NCI-H2029 (cell line): ENCODE results near the gene MAPRE2.
"Not testable (repeated sequence)": the region's sequence is repeated elsewhere in the genome, so short reads cannot be mapped to it uniquely, and the experiment has no call there.

Experiments used
- DNase-seq: peaks from one replicate; lab custom pipeline; 2025; lab: John Stamatoyannopoulos, UW

MAPRE2 gene

GRCh38 chr18:35091841-35092240 is 50.6 kb downstream of the MAPRE2 start:
- DNase-seq: no peak

- DNase-seq: no peak
Measured at GRCh38 chr18:35095983-35096676, 54.9 kb downstream of the MAPRE2 start.

GRCh38 chr18:35096677-35097011 is 55.4 kb downstream of the MAPRE2 start:
- DNase-seq: no peak

- no peak for DNase-seq
Measured at GRCh38 chr18:35097195-35097594, 56.0 kb downstream of the MAPRE2 start.

GRCh38 chr18:35097763-35098162 is 56.5 kb downstream of the MAPRE2 start:
- DNase-seq: no peak

- no peak for DNase-seq
Measured at GRCh38 chr18:35099911-35100310, 58.7 kb downstream of the MAPRE2 start.

GRCh38 chr18:35104391-35105051 is 63.3 kb downstream of the MAPRE2 start:
- DNase-seq: no peak

- DNase-seq: no peak
Measured at GRCh38 chr18:35106013-35106844, 65.0 kb downstream of the MAPRE2 start.

GRCh38 chr18:35106845-35107148 is 65.6 kb downstream of the MAPRE2 start:
- DNase-seq: no peak

GRCh38 chr18:35107216-35107615 is 66.0 kb downstream of the MAPRE2 start:
- no peak for DNase-seq

- DNase-seq: not testable (repeated sequence)
Measured at GRCh38 chr18:35108088-35108487, 66.9 kb downstream of the MAPRE2 start.

GRCh38 chr18:35110059-35110458 is 68.8 kb downstream of the MAPRE2 start:
- DNase-seq: no peak

- DNase-seq: no peak
Measured at GRCh38 chr18:35110554-35111485, 69.6 kb downstream of the MAPRE2 start.

GRCh38 chr18:35112696-35113095 is 71.5 kb downstream of the MAPRE2 start:
- no peak for DNase-seq

- DNase-seq: no peak
Measured at GRCh38 chr18:35114305-35114704, 73.1 kb downstream of the MAPRE2 start.

- DNase-seq: no peak
Measured at GRCh38 chr18:35116784-35117318, 75.6 kb downstream of the MAPRE2 start.

- DNase-seq: no peak
Measured at GRCh38 chr18:35117372-35117771, 76.2 kb downstream of the MAPRE2 start.

- no peak for DNase-seq
Measured at GRCh38 chr18:35117951-35118411, 76.8 kb downstream of the MAPRE2 start.

GRCh38 chr18:35118641-35119040 is 77.4 kb downstream of the MAPRE2 start:
- no peak for DNase-seq

- no peak for DNase-seq
Measured at GRCh38 chr18:35121038-35121437, 79.8 kb downstream of the MAPRE2 start.

- DNase-seq: no peak
Measured at GRCh38 chr18:35121531-35121930, 80.3 kb downstream of the MAPRE2 start.
